Hematopoietic multipotent progenitor cell (in vitro differentiated cells): Measurements from ENCODE around the gene SPTBN2. TPM values are rescaled to one million over a fixed set of nuclear protein-coding genes. Genes with fewer than 3 reads are reported as not detected.
A peak's percentile ranks its signal among the peaks of the same experiment; 100 is the strongest.

Experiments used
- DNase-seq, 3 donors: peaks; one replicate each; pipeline ENCODE4 v3.0.0-alpha.2; 2011 to 2015; ENCODE audit warnings: low read depth in 2 of 3, low spot score in 2 of 3
- total RNA-seq: library from RNA; depleted of rRNA; stranded (reverse); fragments of >200 nt; gene quantifications from one replicate; pipeline ENCODE4 v1.2.3, GENCODE V29; 2012

Gene SPTBN2
- total RNA-seq, 1 donor, result 26.1 TPM

GRCh38 chr11:66686801-66687750 lies 41.9 kb downstream of the SPTBN2 start:
- no peak for DNase-seq

GRCh38 chr11:66686100-66686785 lies 42.8 kb downstream of the SPTBN2 start:
- no peak for DNase-seq

- no peak for DNase-seq
These were observed 43.5 kb downstream of the SPTBN2 start for GRCh38 chr11:66685276-66686099.

- DNase-seq, result no peak
These were observed 44.4 kb downstream of the SPTBN2 start for GRCh38 chr11:66684635-66685034.

- no peak for DNase-seq
These were observed 45.1 kb downstream of the SPTBN2 start for GRCh38 chr11:66683877-66684276.

- DNase-seq, result no peak
These were observed 47.9 kb downstream of the SPTBN2 start for GRCh38 chr11:66680966-66681645.

GRCh38 chr11:66677599-66678375 lies 51.2 kb downstream of the SPTBN2 start, which contains the start of gene RBM4B:
Gene RBM4B, minus strand, starts transcription at chr11:66677887. Its CDS starts 808 bp downstream, at chr11:66677079.
- peak; percentile 94 to 98 (median 98) for DNase-seq

GRCh38 chr11:66676931-66677598 lies 52.0 kb downstream of the SPTBN2 start:
- no peak for DNase-seq

GRCh38 chr11:66676282-66676919 lies 52.6 kb downstream of the SPTBN2 start:
- peak in 2 of 3 donors; percentile 17 to 35 for DNase-seq

- DNase-seq, result no peak
These were observed 53.9 kb downstream of the SPTBN2 start for GRCh38 chr11:66674964-66675602.

GRCh38 chr11:66670816-66671215 lies 58.2 kb downstream of the SPTBN2 start:
- no peak for DNase-seq

GRCh38 chr11:66665369-66665768 lies 63.6 kb downstream of the SPTBN2 start:
- no peak for DNase-seq

GRCh38 chr11:66663741-66664296 lies 65.2 kb downstream of the SPTBN2 start:
- no peak for DNase-seq

GRCh38 chr11:66659763-66660162 lies 69.3 kb downstream of the SPTBN2 start:
- DNase-seq, result peak in 1 of 3 donors; percentile 19

GRCh38 chr11:66653123-66653522 lies 75.9 kb downstream of the SPTBN2 start:
- no peak for DNase-seq

GRCh38 chr11:66652651-66653050 lies 76.4 kb downstream of the SPTBN2 start:
- no peak for DNase-seq

- no peak for DNase-seq
These were observed 78.0 kb downstream of the SPTBN2 start for GRCh38 chr11:66651016-66651415.

- no peak for DNase-seq
These were observed 79.1 kb downstream of the SPTBN2 start for GRCh38 chr11:66649903-66650302.
